Psoas muscle (tissue), 8 donors: Measurements from ENCODE around the gene PPP6R3. TPM values are rescaled to one million over a fixed set of nuclear protein-coding genes. Genes with fewer than 3 reads are reported as not detected.

Experiments used
- ATAC-seq, 4 donors: fragments of 200-7000 bp; cut with Tn5 transposase; one replicate each; pipeline ENCODE4 v1.9.1; 2020; ENCODE audit warnings: moderate library complexity in 3 of 4, mild to moderate bottlenecking in 2 of 4
- DNase-seq, 2 donors: peaks; one replicate each; pipeline ENCODE4 v3.0.0-alpha.2; 2020
- H3K27ac ChIP-seq: fragments of 200-600 bp; one replicate; pipeline ENCODE4 v1.8.0; 2022
- H3K27me3 ChIP-seq, 3 donors: fragments of 200-600 bp in 1 of 3; one replicate each; pipeline versions ENCODE4 v1.6.1 to v1.8.0; 2013 to 2022; ENCODE audit warnings: low read length in 2 of 3, mild to moderate bottlenecking in 2 of 3, moderate library complexity in 1 of 3; ENCODE audit not compliant: insufficient read depth in 3 of 3
- H3K36me3 ChIP-seq, 2 donors: fragments of 200-600 bp in 1 of 2; one replicate each; pipeline versions ENCODE4 v1.6.1 to v1.8.0; 2013 to 2022; ENCODE audit warnings: low read depth in 1 of 2, mild to moderate bottlenecking in 1 of 2, moderate library complexity in 1 of 2; ENCODE audit not compliant: insufficient read depth in 1 of 2
- H3K4me1 ChIP-seq: fragments of 200-600 bp; one replicate; pipeline ENCODE4 v1.8.0; 2022
- H3K4me3 ChIP-seq: fragments of 200-600 bp; one replicate; pipeline ENCODE4 v1.8.0; 2022; ENCODE audit warnings: mild to moderate bottlenecking
- H3K9me3 ChIP-seq: fragments of 200-600 bp; one replicate; pipeline ENCODE4 v1.8.0; 2022
- CTCF ChIP-seq: fragments of 200-600 bp; IDR thresholded peaks from one replicate; pipeline ENCODE4 v1.8.0; 2022; ENCODE audit warnings: antibody characterized with exemption
- WGBS, 3 donors: extraction: QIAGEN DNeasy Blood & Tissue Kit; methylation state at CpG; one replicate each; pipeline versions ENCODE4 v1.1.6 to v1.1.7; 2013; 5-methylcytosine and 5-hydroxymethylcytosine counted together
- intact Hi-C, 2 donors: fragments of 100-400 bp; cut with DNase I; formaldehyde crosslinking; loops; one replicate each; pipeline versions ENCODE4 v1.11.0 to v1.14.2; 2022
- polyA plus RNA-seq, 3 donors: library from polyadenylated mRNA; stranded (reverse); fragments of 200-250 nt; gene quantifications; one replicate each; pipeline ENCODE4 v1.2.3, GENCODE V29; 2013
- total RNA-seq, 4 donors: library from RNA; stranded (reverse); fragmentation: NEBNext Ultra II Directional in 2 of 4; extraction: Animal tissue kit (Norgen Biotek cat#: 25700) in 2 of 4; gene quantifications; one replicate each; pipeline versions ENCODE4 v1.2.1 to v1.2.4, GENCODE V29; 2021 to 2023
- donor health status: healthy with polysubstance abuse.
- donor health status: DM: no; HTN: no; CAD: no; lungs with moderate emphysema.
- donor health status: Bipolar disorder and iron deficiency.
- donor health status: healthy.
- donor health status: DM: yes; HTN: yes; CAD: no.
- donor health status: DM: no; HTN: no; CAD: no.
- donor health status: DM: no; HTN: no; CAD: no.
- donor health status: DM: yes; HTN: yes; CAD: no.

The PPP6R3 gene
- total and polyA plus RNA-seq, 7 donors, result 19.7 to 102 (median 58.8) TPM

GRCh38 chr11:68425866-68426380, 34.6 kb upstream of the PPP6R3 start:
- ATAC-seq (no peak), DNase-seq (no peak)
- H3K36me3 ChIP-seq, result peaks cover 0 to 64% of the 10 kb centered on the region in 2 donors
- intact Hi-C loops, result no loop called here
- H3K4me1 ChIP-seq, result no peaks in the 10 kb centered on the region
- H3K9me3 ChIP-seq, result peaks cover 15% of the 10 kb centered on the region
- no peak for TF ChIP-seq CTCF
- H3K27ac ChIP-seq, result no peak overlapping the region
- no peak overlapping the region for H3K4me3 ChIP-seq
- H3K27me3 ChIP-seq, result no peaks in the 10 kb centered on the region
- WGBS, 3 donors, result 83 to 86% (median 84%) methylated on average over 21 of the region's 21 CpGs

- no peak for DNase-seq
- H3K4me3 ChIP-seq, result no peak overlapping the region
- H3K9me3 ChIP-seq, result peaks cover 15% of the 10 kb centered on the region
- intact Hi-C loops, result no loop called here
- TF ChIP-seq CTCF, result no peak
- peaks cover 0 to 62% of the 10 kb centered on the region in 2 donors for H3K36me3 ChIP-seq
- no peaks in the 10 kb centered on the region for H3K4me1 ChIP-seq
- no peaks in the 10 kb centered on the region for H3K27me3 ChIP-seq
- ATAC-seq, result no peak
- no peak overlapping the region for H3K27ac ChIP-seq
- 97 to 98% (median 98%) methylated on average over 3 of the region's 3 CpGs for WGBS, 3 donors
These were observed 30.9 kb upstream of the PPP6R3 start for GRCh38 chr11:68429661-68430060.

- H3K9me3 ChIP-seq, result peaks cover 15% of the 10 kb centered on the region
These were observed 30.2 kb upstream of the PPP6R3 start for GRCh38 chr11:68430384-68430783.

GRCh38 chr11:68430801-68431200, 29.8 kb upstream of the PPP6R3 start:
- 60 to 71% (median 69%) methylated on average over 3 of the region's 3 CpGs for WGBS, 3 donors
- peaks cover 15% of the 10 kb centered on the region for H3K9me3 ChIP-seq

More at GRCh38 chr11:68430384-68430783, 30.2 kb upstream of the PPP6R3 start:
- 88 to 99% (median 89%) methylated on average over 4 to 5 of the region's 5 CpGs for WGBS, 3 donors
- H3K4me3 ChIP-seq, result no peak overlapping the region
- H3K27me3 ChIP-seq, result no peaks in the 10 kb centered on the region
- ATAC-seq (no peak), DNase-seq (no peak)
- intact Hi-C loops, result no loop called here
- TF ChIP-seq CTCF, result no peak
- H3K4me1 ChIP-seq, result no peaks in the 10 kb centered on the region
- H3K36me3 ChIP-seq, result peaks cover 0 to 56% of the 10 kb centered on the region in 2 donors
- H3K27ac ChIP-seq, result no peak overlapping the region

More at GRCh38 chr11:68430801-68431200, 29.8 kb upstream of the PPP6R3 start:
- intact Hi-C loops, result no loop called here
- Histone ChIP-seq H3K4me1 (no peaks in the 10 kb centered on the region), H3K27ac (no peak overlapping the region), H3K36me3 (peaks cover 0 to 55% of the 10 kb centered on the region in 2 donors), H3K4me3 (no peak overlapping the region), H3K27me3 (no peaks in the 10 kb centered on the region)
- no peak for DNase-seq
- no peak for TF ChIP-seq CTCF
- peak in 3 of 4 donors; percentile 26 to 49 (median 47) for ATAC-seq
